Keratinocyte (primary cell): Measurements from ENCODE around the gene CTNNA2. TPM values are rescaled to one million over a fixed set of nuclear protein-coding genes. Genes with fewer than 3 reads are reported as not detected.

Source experiments
- DNase-seq: peaks from one replicate; pipeline ENCODE4 v3.0.0-alpha.2; 2011; ENCODE audit warnings: low read depth, missing footprints, low spot score
- FAIRE-seq: peaks from 2 replicates; lab custom pipeline; 2011; peaks lifted over from hg19 to GRCh38; lab: Jason Lieb, UNC
- H2AFZ ChIP-seq: 2 replicates; pipeline ENCODE4 v1.6.0; 2012; ENCODE audit warnings: low read length, control low read depth, inconsistent platforms; ENCODE audit not compliant: control insufficient read depth
- H3K27ac ChIP-seq: 2 replicates; pipeline ENCODE4 v1.5.1; 2011; ENCODE audit warnings: low read length; ENCODE audit not compliant: control insufficient read depth, insufficient read depth
- H3K27me3 ChIP-seq: 3 replicates; pipeline ENCODE4 v1.6.0; 2011; ENCODE audit warnings: low read length; ENCODE audit not compliant: control insufficient read depth, insufficient read depth; ENCODE audit errors: extremely low read depth
- H3K36me3 ChIP-seq, 2 experiments: 2 replicates in 1 of 2; 3 replicates in 1 of 2; pipeline ENCODE4 v1.5.1; 2011; ENCODE audit warnings: low read length in 2 of 2, mild to moderate bottlenecking in 1 of 2; ENCODE audit not compliant: control insufficient read depth in 2 of 2, insufficient read depth in 2 of 2; ENCODE audit errors: extremely low read depth in 1 of 2
- H3K4me1 ChIP-seq: 3 replicates; pipeline ENCODE4 v1.5.1; 2011; ENCODE audit warnings: low read length; ENCODE audit not compliant: control insufficient read depth, insufficient read depth; ENCODE audit errors: extremely low read depth
- H3K4me2 ChIP-seq: 3 replicates; pipeline ENCODE4 v1.6.0; 2011; ENCODE audit warnings: low read depth, low read length; ENCODE audit not compliant: control insufficient read depth, insufficient read depth; ENCODE audit errors: extremely low read depth
- H3K4me3 ChIP-seq, 3 experiments: fragments of 200-600 bp in 1 of 3; sonication (generic) in 1 of 3; 2 replicates in 2 of 3; 3 replicates in 1 of 3; pipeline ENCODE4 v1.5.1; 2011 to 2016; ENCODE audit warnings: low read length in 3 of 3, mild to moderate bottlenecking in 3 of 3, control low read depth in 2 of 3, inconsistent platforms in 1 of 3, low read depth in 1 of 3, mixed read lengths in 1 of 3, mixed run types in 1 of 3, moderate library complexity in 1 of 3; ENCODE audit not compliant: control insufficient read depth in 2 of 3, insufficient read depth in 2 of 3; ENCODE audit errors: extremely low read depth in 1 of 3
- H3K79me2 ChIP-seq: 2 replicates; pipeline ENCODE4 v1.6.0; 2012; ENCODE audit warnings: low read length; ENCODE audit not compliant: control insufficient read depth, insufficient read depth
- H3K9ac ChIP-seq: 3 replicates; pipeline ENCODE4 v1.6.0; 2011; ENCODE audit warnings: low read length; ENCODE audit not compliant: control insufficient read depth, insufficient read depth; ENCODE audit errors: extremely low read depth
- H3K9me1 ChIP-seq: 3 replicates; pipeline ENCODE4 v1.6.0; 2011; ENCODE audit warnings: low read length; ENCODE audit not compliant: control insufficient read depth, insufficient read depth; ENCODE audit errors: extremely low read depth
- H3K9me3 ChIP-seq: 2 replicates; pipeline ENCODE4 v1.5.1; 2012; ENCODE audit warnings: low read depth, low read length; ENCODE audit not compliant: control insufficient read depth
- H4K20me1 ChIP-seq: 3 replicates; pipeline ENCODE4 v1.6.0; 2011; ENCODE audit warnings: low read length; ENCODE audit not compliant: control insufficient read depth, insufficient read depth; ENCODE audit errors: extremely low read depth
- EZH2 ChIP-seq: IDR thresholded peaks from one replicate; pipeline ENCODE4 v1.6.1; 2012; ENCODE audit warnings: inconsistent platforms, mild to moderate bottlenecking, low read length, moderate library complexity
- dilution Hi-C: fragments of 300-500 bp; cut with MboI; formaldehyde crosslinking; loops from one replicate; pipeline ENCODE4 v1.7.0; 2020; ENCODE audit warnings: low sequenced_read_pairs; ENCODE audit not compliant: extremely low pct_ligation_motif_present
- polyA plus RNA-seq, 5 experiments: library from polyadenylated mRNA; depleted of rRNA in 3 of 5; stranded (reverse) in 3 of 5; stranded (forward) in 1 of 5; unstranded in 1 of 5; fragments of >200 nt; gene quantifications; 1 replicate in 1 of 5; 2 replicates in 3 of 5; 3 replicates in 1 of 5; pipeline versions ENCODE4 v1.2.1 to v1.2.3, GENCODE V29; 2011 to 2012; ENCODE audit warnings: missing spikeins in 2 of 5, low read depth in 1 of 5, low replicate concordance in 1 of 5
- TF ChIP-seq, protein P1 (sequence below), 3 experiments: IDR thresholded peaks in 1 of 3; conservative IDR thresholded peaks in 1 of 3; optimal IDR thresholded peaks in 1 of 3; 2 replicates in 2 of 3; 3 replicates in 1 of 3; pipeline versions ENCODE3 to v1.5.1; 2011; ENCODE audit warnings: low read length in 3 of 3, mild to moderate bottlenecking in 3 of 3, moderate library complexity in 2 of 3, control low read depth in 1 of 3, inconsistent platforms in 1 of 3; ENCODE audit not compliant: insufficient read depth in 2 of 3; ENCODE audit errors: extremely low read depth in 1 of 3

CTNNA2 gene
- polyA plus RNA-seq, 1 donor (not counting 4 experiments of a cell fraction or from before 2014, with no cell fraction given), result not detected

GRCh38 chr2:80469428-80469827 lies 956.6 kb downstream of the CTNNA2 start:
- no peak overlapping the region for H3K27ac ChIP-seq
- dilution Hi-C loops, result no loop called here

DNA sequence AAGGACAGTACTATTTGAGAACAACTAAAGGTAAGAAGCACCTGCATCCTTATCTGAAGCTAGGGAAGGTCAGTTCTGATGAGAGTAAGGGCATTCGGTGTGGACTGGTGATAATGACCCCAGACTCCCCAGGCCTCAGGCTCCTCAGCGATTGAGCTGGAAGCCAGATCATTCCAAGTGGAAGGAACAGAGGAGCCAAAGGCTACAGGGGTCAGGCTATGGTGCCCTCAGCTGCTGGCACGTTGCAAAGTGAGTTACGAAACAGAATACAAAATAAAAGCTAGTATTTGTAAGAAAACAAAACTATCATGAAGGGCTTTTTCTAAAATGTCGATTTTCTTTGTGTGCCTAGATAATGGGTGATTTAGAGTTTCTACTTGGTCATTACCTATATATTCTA lies 960.2 kb downstream of the CTNNA2 start:
- DNase-seq (no peak), FAIRE-seq (no peak)
- no peak overlapping the region for H3K4me3 ChIP-seq
- no peaks in the 10 kb centered on the region for H3K9me1 ChIP-seq
- no peak for TF ChIP-seq EZH2
- TF ChIP-seq, protein P1, sequence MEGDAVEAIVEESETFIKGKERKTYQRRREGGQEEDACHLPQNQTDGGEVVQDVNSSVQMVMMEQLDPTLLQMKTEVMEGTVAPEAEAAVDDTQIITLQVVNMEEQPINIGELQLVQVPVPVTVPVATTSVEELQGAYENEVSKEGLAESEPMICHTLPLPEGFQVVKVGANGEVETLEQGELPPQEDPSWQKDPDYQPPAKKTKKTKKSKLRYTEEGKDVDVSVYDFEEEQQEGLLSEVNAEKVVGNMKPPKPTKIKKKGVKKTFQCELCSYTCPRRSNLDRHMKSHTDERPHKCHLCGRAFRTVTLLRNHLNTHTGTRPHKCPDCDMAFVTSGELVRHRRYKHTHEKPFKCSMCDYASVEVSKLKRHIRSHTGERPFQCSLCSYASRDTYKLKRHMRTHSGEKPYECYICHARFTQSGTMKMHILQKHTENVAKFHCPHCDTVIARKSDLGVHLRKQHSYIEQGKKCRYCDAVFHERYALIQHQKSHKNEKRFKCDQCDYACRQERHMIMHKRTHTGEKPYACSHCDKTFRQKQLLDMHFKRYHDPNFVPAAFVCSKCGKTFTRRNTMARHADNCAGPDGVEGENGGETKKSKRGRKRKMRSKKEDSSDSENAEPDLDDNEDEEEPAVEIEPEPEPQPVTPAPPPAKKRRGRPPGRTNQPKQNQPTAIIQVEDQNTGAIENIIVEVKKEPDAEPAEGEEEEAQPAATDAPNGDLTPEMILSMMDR (optimal IDR thresholded peaks at IDR 0.05 in 1 of 3, IDR thresholded peaks at IDR 0.05 in 1 of 3, conservative IDR thresholded peaks at IDR 0.05 in 1 of 3; ENCODE audit: extremely low read depth in 1 of 3, insufficient read depth in 2 of 3, low read length in 3 of 3), result no peak
- dilution Hi-C loops, result no loop called here
- H3K27ac ChIP-seq, result no peak overlapping the region
- no peaks in the 10 kb centered on the region for H3K36me3 ChIP-seq
- no peaks in the 10 kb centered on the region for H3K4me1 ChIP-seq
- no peaks in the 10 kb centered on the region for H3K79me2 ChIP-seq
- no peaks in the 10 kb centered on the region for H3K27me3 ChIP-seq
- no peaks in the 10 kb centered on the region for H3K9me3 ChIP-seq
- H3K4me2 ChIP-seq, result no peak overlapping the region
- H2AFZ ChIP-seq, result no peak overlapping the region
- no peak overlapping the region for H3K9ac ChIP-seq
- no peaks in the 10 kb centered on the region for H4K20me1 ChIP-seq

More at GRCh38 chr2:80469428-80469827, 956.6 kb downstream of the CTNNA2 start:
- Histone ChIP-seq H4K20me1 (no peaks in the 10 kb centered on the region), H3K36me3 (no peaks in the 10 kb centered on the region), H3K79me2 (no peaks in the 10 kb centered on the region), H3K9me1 (no peaks in the 10 kb centered on the region), H3K9ac (no peak overlapping the region), H2AFZ (no peak overlapping the region), H3K27me3 (no peaks in the 10 kb centered on the region), H3K4me2 (no peak overlapping the region), H3K4me3 (no peak overlapping the region), H3K4me1 (no peaks in the 10 kb centered on the region), H3K9me3 (no peaks in the 10 kb centered on the region)
- TF ChIP-seq, protein P1 (optimal IDR thresholded peaks at IDR 0.05 in 1 of 3, IDR thresholded peaks at IDR 0.05 in 1 of 3, conservative IDR thresholded peaks at IDR 0.05 in 1 of 3; ENCODE audit: extremely low read depth in 1 of 3, insufficient read depth in 2 of 3, low read length in 3 of 3), result no peak
- TF ChIP-seq EZH2, result no peak
- FAIRE-seq (no peak), DNase-seq (no peak)
